ENCODE results near the gene NPIPA2.
"Not testable (repeated sequence)": the region's sequence is repeated elsewhere in the genome, so short reads cannot be mapped to it uniquely, and the experiment has no call there.

The NPIPA2 gene

GRCh38 chr16:14742273-14743128, at the start of gene NPIPA2:
TSS of gene NPIPA2 (plus strand) at chr16:14742533. CDS start at chr16:14748066, 5,533 bp downstream.
- H3K9me3 ChIP-seq; H3K27ac ChIP-seq; DNase-seq; H3K4me1 ChIP-seq; H3K36me3 ChIP-seq; H3K4me3 ChIP-seq; H3K27me3 ChIP-seq; intact Hi-C loops (cut with DNase I; ENCODE audit: low total_unique reads): not testable (repeated sequence)

- H3K27me3 ChIP-seq; H3K36me3 ChIP-seq; H3K4me1 ChIP-seq; H3K27ac ChIP-seq; DNase-seq; H3K4me3 ChIP-seq; intact Hi-C loops (cut with DNase I; ENCODE audit: low total_unique reads); H3K9me3 ChIP-seq: not testable (repeated sequence)
Observed at GRCh38 chr16:14694129-14694528, 48.2 kb upstream of the NPIPA2 start, which contains the start of gene PLA2G10. TSS of gene PLA2G10 (minus strand) at chr16:14694308. CDS start at chr16:14694229, 79 bp downstream.

GRCh38 chr16:14701859-14702258, 40.5 kb upstream of the NPIPA2 start:
- H3K4me1 ChIP-seq; H3K9me3 ChIP-seq; H3K27me3 ChIP-seq; H3K4me3 ChIP-seq; DNase-seq; H3K27ac ChIP-seq; intact Hi-C loops (cut with DNase I; ENCODE audit: low total_unique reads); H3K36me3 ChIP-seq: not testable (repeated sequence)

- H3K27me3 ChIP-seq; intact Hi-C loops (cut with DNase I; ENCODE audit: low total_unique reads): not testable (repeated sequence)
Observed at GRCh38 chr16:14702672-14703071, 39.7 kb upstream of the NPIPA2 start.

GRCh38 chr16:14703156-14704011, 38.9 kb upstream of the NPIPA2 start, which contains the start of gene NPIPA3:
TSS of gene NPIPA3 (plus strand) at chr16:14703411. CDS start at chr16:14708944, 5,533 bp downstream.
- H3K4me1 ChIP-seq; DNase-seq; H3K27me3 ChIP-seq; H3K9me3 ChIP-seq; H3K4me3 ChIP-seq; intact Hi-C loops (cut with DNase I; ENCODE audit: low total_unique reads); H3K27ac ChIP-seq; H3K36me3 ChIP-seq: not testable (repeated sequence)

More at GRCh38 chr16:14702672-14703071, 39.7 kb upstream of the NPIPA2 start:
- H3K36me3 ChIP-seq, H3K9me3 ChIP-seq, H3K4me3 ChIP-seq, H3K4me1 ChIP-seq, H3K27ac ChIP-seq, DNase-seq: not testable (repeated sequence)

GRCh38 chr16:14733233-14733632, 9.1 kb upstream of the NPIPA2 start:
- H3K27ac ChIP-seq; H3K4me1 ChIP-seq; intact Hi-C loops (cut with DNase I; ENCODE audit: low total_unique reads); H3K4me3 ChIP-seq; H3K36me3 ChIP-seq; H3K27me3 ChIP-seq; H3K9me3 ChIP-seq; DNase-seq: not testable (repeated sequence)

- H3K4me3 ChIP-seq; H3K36me3 ChIP-seq; DNase-seq; H3K27me3 ChIP-seq; H3K27ac ChIP-seq; H3K4me1 ChIP-seq; H3K9me3 ChIP-seq; intact Hi-C loops (cut with DNase I; ENCODE audit: low total_unique reads): not testable (repeated sequence)
Observed at GRCh38 chr16:14740832-14741385, 1.4 kb upstream of the NPIPA2 start.

GRCh38 chr16:14741794-14742193, 539 bp upstream of the NPIPA2 start:
- H3K27me3 ChIP-seq; DNase-seq; H3K4me1 ChIP-seq; H3K36me3 ChIP-seq; intact Hi-C loops (cut with DNase I; ENCODE audit: low total_unique reads); H3K9me3 ChIP-seq; H3K4me3 ChIP-seq; H3K27ac ChIP-seq: not testable (repeated sequence)

GRCh38 chr16:14773654-14774053, 31.3 kb downstream of the NPIPA2 start:
- H3K36me3 ChIP-seq; DNase-seq; intact Hi-C loops (cut with DNase I; ENCODE audit: low total_unique reads); H3K4me1 ChIP-seq; H3K9me3 ChIP-seq; H3K27me3 ChIP-seq; H3K27ac ChIP-seq; H3K4me3 ChIP-seq: not testable (repeated sequence)

GRCh38 chr16:14775624-14776023, 33.3 kb downstream of the NPIPA2 start:
- H3K9me3 ChIP-seq; intact Hi-C loops (cut with DNase I; ENCODE audit: low total_unique reads); H3K4me3 ChIP-seq; H3K36me3 ChIP-seq; H3K4me1 ChIP-seq; H3K27me3 ChIP-seq; DNase-seq; H3K27ac ChIP-seq: not testable (repeated sequence)

- H3K4me3 ChIP-seq; H3K27me3 ChIP-seq; H3K36me3 ChIP-seq; H3K9me3 ChIP-seq; DNase-seq; H3K4me1 ChIP-seq; H3K27ac ChIP-seq; intact Hi-C loops (cut with DNase I; ENCODE audit: low total_unique reads): not testable (repeated sequence)
Observed at GRCh38 chr16:14776763-14777162, 34.4 kb downstream of the NPIPA2 start.

GRCh38 chr16:14779368-14779877, 37.1 kb downstream of the NPIPA2 start:
- H3K4me1 ChIP-seq; H3K27me3 ChIP-seq; H3K9me3 ChIP-seq; intact Hi-C loops (cut with DNase I; ENCODE audit: low total_unique reads); H3K27ac ChIP-seq; H3K4me3 ChIP-seq; H3K36me3 ChIP-seq; DNase-seq: not testable (repeated sequence)

- H3K4me3 ChIP-seq; H3K4me1 ChIP-seq; H3K27ac ChIP-seq; H3K9me3 ChIP-seq; DNase-seq; H3K27me3 ChIP-seq; H3K36me3 ChIP-seq; intact Hi-C loops (cut with DNase I; ENCODE audit: low total_unique reads): not testable (repeated sequence)
Observed at GRCh38 chr16:14786180-14786579, 43.8 kb downstream of the NPIPA2 start.
